ENCODE data around the gene ZKSCAN5. TPM values are rescaled to one million over a fixed set of nuclear protein-coding genes. Genes with fewer than 3 reads are reported as not detected.

Gene ZKSCAN5
- total RNA-seq, 1 donor from 2014 or later, result 4.4 TPM

DNA sequence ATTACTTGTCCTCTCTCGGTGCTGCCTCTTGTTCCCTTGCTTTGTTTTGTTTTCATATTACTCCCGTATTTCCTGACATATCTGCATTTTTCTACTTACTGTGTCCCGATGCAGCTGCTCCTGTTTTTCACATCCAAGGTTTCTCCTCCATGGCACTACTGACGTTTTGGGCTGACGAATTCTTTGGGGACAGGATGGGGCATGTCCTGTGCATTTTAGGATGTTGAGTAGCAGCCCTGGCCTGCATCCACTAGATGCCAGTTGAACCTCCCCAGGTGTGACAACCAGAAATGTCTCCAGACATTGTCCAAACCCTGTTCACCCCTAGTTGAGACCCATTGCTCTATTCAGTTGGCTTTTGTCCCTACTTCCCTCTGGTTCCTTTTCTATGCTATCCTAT lies 19.4 kb upstream of the ZKSCAN5 start:
- no peak overlapping the region for H3K27ac ChIP-seq
- no peak overlapping the region for H3K4me3 ChIP-seq
- no peak for DNase-seq (ENCODE audit: low spot score in 2 of 2)
- TF ChIP-seq, protein P1, sequence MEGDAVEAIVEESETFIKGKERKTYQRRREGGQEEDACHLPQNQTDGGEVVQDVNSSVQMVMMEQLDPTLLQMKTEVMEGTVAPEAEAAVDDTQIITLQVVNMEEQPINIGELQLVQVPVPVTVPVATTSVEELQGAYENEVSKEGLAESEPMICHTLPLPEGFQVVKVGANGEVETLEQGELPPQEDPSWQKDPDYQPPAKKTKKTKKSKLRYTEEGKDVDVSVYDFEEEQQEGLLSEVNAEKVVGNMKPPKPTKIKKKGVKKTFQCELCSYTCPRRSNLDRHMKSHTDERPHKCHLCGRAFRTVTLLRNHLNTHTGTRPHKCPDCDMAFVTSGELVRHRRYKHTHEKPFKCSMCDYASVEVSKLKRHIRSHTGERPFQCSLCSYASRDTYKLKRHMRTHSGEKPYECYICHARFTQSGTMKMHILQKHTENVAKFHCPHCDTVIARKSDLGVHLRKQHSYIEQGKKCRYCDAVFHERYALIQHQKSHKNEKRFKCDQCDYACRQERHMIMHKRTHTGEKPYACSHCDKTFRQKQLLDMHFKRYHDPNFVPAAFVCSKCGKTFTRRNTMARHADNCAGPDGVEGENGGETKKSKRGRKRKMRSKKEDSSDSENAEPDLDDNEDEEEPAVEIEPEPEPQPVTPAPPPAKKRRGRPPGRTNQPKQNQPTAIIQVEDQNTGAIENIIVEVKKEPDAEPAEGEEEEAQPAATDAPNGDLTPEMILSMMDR (IDR thresholded peaks at IDR 0.05), result no peak
- no peaks in the 10 kb centered on the region for H3K9me3 ChIP-seq
- intact Hi-C loops (cut with DNase I), result no loop called here
- peaks cover 6 to 34% of the 10 kb centered on the region in 2 donors for H3K36me3 ChIP-seq
- H3K27me3 ChIP-seq, result no peaks in the 10 kb centered on the region
- no peaks in the 10 kb centered on the region for H3K4me1 ChIP-seq

DNA sequence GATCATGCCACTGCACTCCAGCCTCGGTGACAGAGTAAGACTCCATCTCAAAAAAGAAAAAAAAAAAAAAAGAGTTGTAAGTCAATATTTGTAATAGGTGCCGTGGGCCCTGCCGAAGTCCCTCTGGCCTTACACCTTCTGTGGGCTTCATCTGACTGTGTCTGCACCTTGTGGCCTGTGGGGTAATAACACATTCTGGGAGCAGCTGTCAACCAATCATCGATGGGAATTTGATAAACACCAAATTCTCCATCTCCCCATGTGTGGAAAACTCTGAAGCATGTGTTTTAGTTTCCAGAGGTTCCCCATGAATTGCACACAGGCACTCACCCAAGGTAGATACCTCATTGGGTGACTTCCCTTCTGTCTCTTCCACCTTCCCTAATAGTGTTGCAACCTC lies 15.2 kb upstream of the ZKSCAN5 start:
- no peak for DNase-seq (ENCODE audit: low spot score in 2 of 2)
- Histone ChIP-seq H3K4me1 (no peaks in the 10 kb centered on the region), H3K27me3 (no peaks in the 10 kb centered on the region), H3K4me3 (no peak overlapping the region), H3K9me3 (peaks cover 11 to 14% of the 10 kb centered on the region in 2 donors), H3K27ac (no peak overlapping the region), H3K36me3 (peaks cover 26 to 44% of the 10 kb centered on the region in 2 donors)
- intact Hi-C loops (cut with DNase I), result no loop called here
- TF ChIP-seq, protein P1 (IDR thresholded peaks at IDR 0.05), result no peak

DNA sequence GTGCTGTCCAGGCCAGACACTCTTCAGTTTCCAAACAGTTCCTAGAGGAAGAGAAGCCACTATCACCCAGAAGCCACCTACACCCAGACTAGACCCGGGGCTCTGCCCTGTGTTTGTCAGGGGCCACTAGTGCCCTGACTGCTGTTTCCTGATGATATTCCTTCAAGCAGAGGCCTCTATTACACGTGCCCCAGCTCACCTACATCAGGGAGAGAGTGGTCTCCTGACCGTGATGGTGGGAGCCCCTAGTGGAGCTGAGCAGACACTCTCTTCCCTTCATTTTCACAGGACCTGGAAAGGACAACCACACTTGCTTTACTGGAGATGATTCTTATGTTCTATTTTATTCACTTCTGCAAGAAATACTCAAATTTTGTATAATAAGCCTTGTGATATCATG lies 13.6 kb upstream of the ZKSCAN5 start:
- peaks cover 37 to 47% of the 10 kb centered on the region in 2 donors for H3K36me3 ChIP-seq
- H3K27ac ChIP-seq, result no peak overlapping the region

DNA sequence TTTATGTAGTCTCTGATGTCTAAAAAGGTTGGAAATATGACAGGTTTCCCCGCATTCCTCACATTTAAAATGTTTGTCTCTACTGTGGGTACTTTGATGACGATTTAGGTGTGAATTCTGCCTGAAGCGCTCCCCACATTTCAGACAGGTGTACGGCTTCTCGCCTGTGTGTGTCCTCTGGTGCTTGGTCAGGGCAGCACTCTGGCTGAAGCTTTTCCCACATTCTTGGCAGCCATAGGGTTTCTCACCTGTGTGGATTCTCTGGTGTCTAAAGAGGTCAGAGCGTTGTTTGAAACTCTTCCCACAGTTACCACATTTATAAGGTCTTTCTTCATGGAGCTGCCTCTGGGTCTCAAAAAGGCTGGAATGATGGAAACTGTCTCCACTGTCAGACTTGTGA lies 10.6 kb upstream of the ZKSCAN5 start:
- intact Hi-C loops (cut with DNase I), result no loop called here
- Histone ChIP-seq H3K27ac (no peak overlapping the region), H3K27me3 (no peaks in the 10 kb centered on the region), H3K4me1 (peaks cover 7 to 19% of the 10 kb centered on the region in 2 donors), H3K9me3 (peaks cover 18 to 21% of the 10 kb centered on the region in 2 donors), H3K36me3 (peaks cover 41 to 69% of the 10 kb centered on the region in 2 donors), H3K4me3 (no peak overlapping the region)
- TF ChIP-seq, protein P1 (IDR thresholded peaks at IDR 0.05), result no peak
- DNase-seq (ENCODE audit: low spot score in 2 of 2), result no peak

More for the DNA sequence above, 13.6 kb upstream of the ZKSCAN5 start:
- Histone ChIP-seq H3K27me3 (no peaks in the 10 kb centered on the region), H3K9me3 (peaks cover 18 to 21% of the 10 kb centered on the region in 2 donors), H3K4me1 (no peaks in the 10 kb centered on the region), H3K4me3 (no peak overlapping the region)
- TF ChIP-seq, protein P1 (IDR thresholded peaks at IDR 0.05), result no peak
- no peak for DNase-seq (ENCODE audit: low spot score in 2 of 2)
- intact Hi-C loops (cut with DNase I), result no loop called here

DNA sequence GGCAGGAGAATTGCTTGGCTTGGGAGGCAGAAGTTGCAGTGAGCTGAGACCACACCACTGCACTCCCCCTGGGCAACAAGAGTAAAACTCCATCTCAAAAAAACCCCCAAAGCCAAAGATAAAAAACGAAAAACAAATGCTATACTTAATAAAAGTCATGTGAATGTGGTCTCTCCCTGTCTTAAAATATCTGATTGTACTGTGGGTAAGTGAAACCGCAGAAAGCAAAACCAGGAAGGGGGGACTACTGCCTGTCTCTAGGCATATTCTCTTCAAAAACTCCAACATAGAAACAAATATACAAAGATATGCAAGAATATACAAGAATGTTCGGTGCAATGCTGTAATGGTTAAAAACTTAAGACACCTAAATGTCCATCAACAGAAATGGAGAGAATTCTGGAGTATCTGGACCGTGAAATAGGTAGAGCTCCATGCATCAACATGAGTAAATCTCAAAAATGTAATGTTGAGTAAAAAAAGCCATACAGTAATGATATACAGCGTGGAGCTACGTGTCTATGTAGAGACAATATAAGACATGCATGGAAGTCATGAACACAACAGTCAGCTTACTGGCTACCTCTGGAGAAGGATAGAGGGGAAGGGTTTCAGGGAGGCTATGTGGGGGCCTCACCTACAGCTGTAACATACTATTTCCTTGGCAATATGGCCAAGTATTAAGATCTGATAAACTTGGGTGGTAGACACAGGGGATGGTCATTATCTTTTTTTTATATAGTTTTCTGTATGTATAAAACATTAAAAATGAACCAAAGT lies 6.5 kb upstream of the ZKSCAN5 start:
- peaks cover 32 to 53% of the 10 kb centered on the region in 2 donors for H3K36me3 ChIP-seq
- intact Hi-C loops (cut with DNase I), result no loop called here
- H3K4me1 ChIP-seq, result peaks cover 14 to 30% of the 10 kb centered on the region in 2 donors
- TF ChIP-seq, protein P1 (IDR thresholded peaks at IDR 0.05), result no peak
- no peaks in the 10 kb centered on the region for H3K27me3 ChIP-seq
- peaks cover 16 to 21% of the 10 kb centered on the region in 2 donors for H3K9me3 ChIP-seq
- peak overlapping the region; percentile 78 to 81 for H3K4me3 ChIP-seq
- H3K27ac ChIP-seq, result no peak overlapping the region
- DNase-seq (ENCODE audit: low spot score in 2 of 2), result no peak
